CD14-positive monocyte (primary cell): Measurements from ENCODE around the gene MORF4L1. TPM values are rescaled to one million over a fixed set of nuclear protein-coding genes. Genes with fewer than 3 reads are reported as not detected.
A peak's percentile ranks its signal among the peaks of the same experiment; 100 is the strongest.

Experiments
- DNase-seq, 3 donors: peaks; one replicate each; pipeline ENCODE4 v3.0.0-alpha.2; 2011 to 2022
- H2AFZ ChIP-seq: 2 replicates; pipeline ENCODE4 v1.6.0; 2012; ENCODE audit warnings: mild to moderate bottlenecking, low read depth, low read length, inconsistent platforms; ENCODE audit not compliant: insufficient read depth, poor library complexity, severe bottlenecking
- H3K27ac ChIP-seq, 2 donors: 1 replicate in 1 of 2; 2 replicates in 1 of 2; pipeline ENCODE4 v1.5.1; 2012 to 2013; ENCODE audit warnings: low read length in 2 of 2, control low read depth in 1 of 2, inconsistent platforms in 1 of 2, low read depth in 1 of 2, mild to moderate bottlenecking in 1 of 2
- H3K27me3 ChIP-seq, 2 donors: one replicate each; pipeline versions ENCODE4 v1.6.0 to v1.6.1; 2011 to 2013; ENCODE audit warnings: low read length in 2 of 2; ENCODE audit not compliant: control insufficient read depth in 2 of 2, insufficient read depth in 2 of 2
- H3K36me3 ChIP-seq, 2 donors: replicated peaks in 1 of 2; 1 replicate in 1 of 2; 2 replicates in 1 of 2; pipeline versions ENCODE4 v1.5.1 to v1.6.1; 2012 to 2013; ENCODE audit warnings: low read length in 2 of 2, control low read depth in 1 of 2, inconsistent platforms in 1 of 2, mild to moderate bottlenecking in 1 of 2; ENCODE audit not compliant: insufficient read depth in 2 of 2, control insufficient read depth in 1 of 2
- H3K4me1 ChIP-seq, 2 donors: 1 replicate in 1 of 2; 2 replicates in 1 of 2; pipeline versions ENCODE4 v1.5.1 to v1.6.1; 2012 to 2013; ENCODE audit warnings: low read length in 2 of 2, control low read depth in 1 of 2, inconsistent platforms in 1 of 2, mild to moderate bottlenecking in 1 of 2, moderate library complexity in 1 of 2; ENCODE audit not compliant: insufficient read depth in 2 of 2, control insufficient read depth in 1 of 2
- H3K4me2 ChIP-seq: replicated peaks from 2 replicates; pipeline ENCODE3; 2012; ENCODE audit warnings: low read length, moderate library complexity, mild to moderate bottlenecking; ENCODE audit not compliant: poor library complexity, severe bottlenecking; ENCODE audit errors: extremely low read depth
- H3K4me3 ChIP-seq, 3 experiments: fragments of 200-600 bp in 1 of 3; sonication (generic) in 1 of 3; replicated peaks in 1 of 3; 1 replicate in 2 of 3; 2 replicates in 1 of 3; pipeline ENCODE4 v1.5.1; 2011 to 2013; ENCODE audit warnings: low read length in 3 of 3, mild to moderate bottlenecking in 3 of 3, control low read depth in 2 of 3, low read depth in 2 of 3, inconsistent platforms in 1 of 3, moderate library complexity in 1 of 3
- H3K79me2 ChIP-seq: 2 replicates; pipeline ENCODE4 v1.6.0; 2012; ENCODE audit warnings: mild to moderate bottlenecking, control low read depth, inconsistent platforms, low read length, moderate library complexity; ENCODE audit not compliant: insufficient read depth
- H3K9ac ChIP-seq: 2 replicates; pipeline ENCODE4 v1.6.0; 2017; ENCODE audit warnings: low read length, mild to moderate bottlenecking; ENCODE audit not compliant: insufficient read depth, poor library complexity, severe bottlenecking
- H3K9me3 ChIP-seq, 2 donors: replicated peaks in 1 of 2; 1 replicate in 1 of 2; 2 replicates in 1 of 2; pipeline versions ENCODE4 v1.5.1 to v1.6.1; 2012 to 2013; ENCODE audit warnings: low read length in 2 of 2, control low read depth in 1 of 2; ENCODE audit not compliant: control insufficient read depth in 1 of 2, insufficient read depth in 1 of 2
- H4K20me1 ChIP-seq: 2 replicates; pipeline ENCODE4 v1.6.0; 2012; ENCODE audit warnings: mild to moderate bottlenecking, low read length, control low read depth, moderate library complexity; ENCODE audit not compliant: insufficient read depth
- H3K27ac Mint-ChIP-seq, 7 donors: one replicate each; pipeline ENCODE4 v1.8.0; 2020; ENCODE audit warnings: mild to moderate bottlenecking in 7 of 7, mixed read lengths in 7 of 7, moderate library complexity in 6 of 7, inconsistent platforms in 2 of 7
- H3K27me3 Mint-ChIP-seq, 3 donors: one replicate each; pipeline ENCODE4 v1.8.0; 2021 to 2022; ENCODE audit warnings: low read depth in 3 of 3, mild to moderate bottlenecking in 3 of 3, mixed read lengths in 3 of 3, moderate library complexity in 3 of 3, inconsistent platforms in 1 of 3
- H3K36me3 Mint-ChIP-seq, 2 donors: one replicate each; pipeline ENCODE4 v1.8.0; 2020; ENCODE audit warnings: mixed read lengths in 2 of 2, inconsistent platforms in 1 of 2, mild to moderate bottlenecking in 1 of 2
- H3K4me1 Mint-ChIP-seq: one replicate; pipeline ENCODE4 v1.8.0; 2020; ENCODE audit warnings: mild to moderate bottlenecking, mixed read lengths
- H3K4me3 Mint-ChIP-seq, 2 donors: one replicate each; pipeline ENCODE4 v1.8.0; 2020; ENCODE audit warnings: mild to moderate bottlenecking in 2 of 2, mixed read lengths in 2 of 2, moderate library complexity in 1 of 2
- H3K9me3 Mint-ChIP-seq, 7 donors: one replicate each; pipeline ENCODE4 v1.8.0; 2020 to 2022; ENCODE audit warnings: mixed read lengths in 7 of 7, mild to moderate bottlenecking in 6 of 7, moderate library complexity in 6 of 7, inconsistent platforms in 2 of 7
- CTCF ChIP-seq: fragments of 200-600 bp; IDR thresholded peaks from one replicate; pipeline ENCODE4 v1.8.0; 2022; ENCODE audit warnings: antibody characterized with exemption, mild to moderate bottlenecking
- WGBS: methylation state at CpG from one replicate; pipeline ENCODE4 v1.1.5; 2013; ENCODE audit warnings: missing lambda C conversion rate; ENCODE audit not compliant: insufficient coverage; 5-methylcytosine and 5-hydroxymethylcytosine counted together
- intact Hi-C, 2 donors: fragments of 100-400 bp; cut with micrococcal nuclease; formaldehyde crosslinking; loops; one replicate each; pipeline versions ENCODE4 v1.15.0 to v1.15.1; 2023
- polyA plus RNA-seq, 3 donors: library from polyadenylated mRNA; depleted of rRNA in 1 of 3; unstranded in 2 of 3; stranded (reverse) in 1 of 3; fragments of 300-500 nt in 2 of 3; fragments of >200 nt in 1 of 3; fragmentation: Illumina TruSeq in 2 of 3; gene quantifications; 1 replicate in 2 of 3; 2 replicates in 1 of 3; pipeline ENCODE4 v1.2.3, GENCODE V29; 2012 to 2021

Gene MORF4L1
- polyA plus RNA-seq, 3 donors: 191 to 242 (median 224) TPM

DNA sequence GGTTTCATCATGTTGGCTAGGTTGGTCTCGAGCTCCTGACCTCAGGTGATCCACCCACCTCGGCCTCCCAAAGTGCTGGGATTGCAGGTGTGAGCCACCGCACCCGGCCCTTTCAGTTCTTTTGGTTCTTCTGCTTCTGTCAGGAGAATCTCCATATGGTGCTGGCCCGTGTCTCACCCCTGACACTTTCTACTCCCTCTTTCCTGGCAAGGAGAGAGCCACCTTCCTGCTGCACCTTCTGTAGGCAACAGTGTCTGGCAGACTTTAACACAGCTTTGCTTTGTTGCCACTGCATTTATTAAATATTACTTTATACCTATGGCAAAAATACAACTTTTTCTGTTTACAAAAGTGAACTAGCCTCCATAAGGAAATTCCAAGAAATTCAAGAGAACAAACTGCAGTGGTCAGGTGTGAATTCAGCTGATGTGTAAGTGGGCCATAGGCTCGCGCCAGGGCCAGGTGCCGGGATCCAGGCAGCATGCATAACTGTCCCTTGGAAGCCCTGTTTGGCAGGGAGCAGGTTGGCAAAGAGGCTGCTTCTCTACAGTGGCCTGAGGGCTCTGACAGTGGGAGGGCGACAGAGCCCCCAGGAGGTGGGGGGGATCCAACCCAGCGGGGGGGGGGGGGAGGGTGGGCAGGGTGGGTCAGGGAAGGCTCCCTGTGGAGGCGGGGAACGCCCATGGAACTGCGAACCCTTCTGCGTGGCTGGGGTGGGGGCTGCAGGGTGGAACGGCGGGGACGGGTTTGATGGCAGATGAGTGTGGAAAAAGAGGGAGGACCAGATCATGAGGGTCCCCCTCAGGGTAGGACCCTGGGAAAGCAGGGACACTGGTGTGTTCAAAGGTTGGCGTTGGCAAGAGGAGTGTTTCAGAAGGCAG lies 51.0 kb downstream of the MORF4L1 start:
- no peak for DNase-seq
- peaks cover 41 to 49% of the 10 kb centered on the region in 2 donors for H3K4me1 ChIP-seq
- 97% methylated on average over 14 of the region's 18 CpGs for WGBS
- TF ChIP-seq CTCF: no peak
- peak overlapping the region; percentile 43 to 70 for H3K27ac ChIP-seq
- no peaks in the 10 kb centered on the region for H3K27me3 ChIP-seq
- intact Hi-C loops: no loop called here
- peaks cover 0 to 2% (median 0%) of the 10 kb centered on the region in 3 donors for H3K27me3 Mint-ChIP-seq
- peak overlapping the region; percentile 54 to 90 (median 81) for H3K27ac Mint-ChIP-seq
- H3K9me3 ChIP-seq: no peaks in the 10 kb centered on the region
- H3K4me3 Mint-ChIP-seq: no peak overlapping the region
- no peak overlapping the region for H3K4me2 ChIP-seq
- peaks cover 0 to 4% (median 0%) of the 10 kb centered on the region in 7 donors for H3K9me3 Mint-ChIP-seq
- H3K4me1 Mint-ChIP-seq: peaks cover 42% of the 10 kb centered on the region
- peaks cover 82 to 93% of the 10 kb centered on the region in 2 donors for H3K36me3 Mint-ChIP-seq
- H3K79me2 ChIP-seq: peaks cover 43% of the 10 kb centered on the region
- H3K9ac ChIP-seq: no peak overlapping the region
- no peak overlapping the region for H2AFZ ChIP-seq
- H3K4me3 ChIP-seq: no peak overlapping the region
- peaks cover 75 to 95% of the 10 kb centered on the region in 2 donors for H3K36me3 ChIP-seq
- H4K20me1 ChIP-seq: peaks cover 77% of the 10 kb centered on the region

DNA sequence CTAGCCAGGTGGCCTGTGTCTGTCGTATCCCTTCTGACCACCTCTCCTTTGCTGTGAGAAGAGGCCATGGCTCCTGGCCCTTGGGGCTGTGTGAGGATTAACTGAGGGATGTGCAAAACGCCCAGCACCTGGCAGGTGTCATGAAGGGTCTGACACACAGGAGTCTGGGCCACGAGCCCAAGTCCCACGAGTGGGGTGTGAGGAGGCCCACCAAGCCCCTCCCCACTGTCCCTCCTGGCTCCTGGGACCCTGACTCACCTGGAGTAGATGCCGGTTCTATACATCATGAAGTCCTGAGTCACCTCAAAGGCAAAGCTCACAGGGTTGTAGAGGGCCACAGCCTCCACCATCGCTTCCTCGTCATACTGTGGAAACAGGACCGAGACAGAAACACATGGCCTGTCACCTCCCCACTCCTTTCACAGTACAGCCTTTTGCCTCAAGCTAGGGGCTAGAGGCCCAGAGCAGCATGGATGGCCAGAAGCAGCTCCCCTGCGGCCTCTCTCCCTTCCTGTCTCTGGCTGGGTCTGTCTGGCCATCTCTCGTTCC lies 52.5 kb downstream of the MORF4L1 start:
- peak overlapping the region; percentile 18 to 78 (median 63) for H3K27ac Mint-ChIP-seq
- H3K36me3 Mint-ChIP-seq: peaks cover 83 to 94% of the 10 kb centered on the region in 2 donors
- no peak overlapping the region for H2AFZ ChIP-seq
- H4K20me1 ChIP-seq: peaks cover 88% of the 10 kb centered on the region
- 92% methylated on average over 8 of the region's 10 CpGs for WGBS
- H3K9me3 ChIP-seq: no peaks in the 10 kb centered on the region
- H3K4me1 ChIP-seq: peaks cover 51 to 54% of the 10 kb centered on the region in 2 donors
- H3K79me2 ChIP-seq: peaks cover 48% of the 10 kb centered on the region
- no peak overlapping the region for H3K4me3 ChIP-seq
- intact Hi-C loops: no loop called here
- H3K9me3 Mint-ChIP-seq: peaks cover 0 to 4% (median 0%) of the 10 kb centered on the region in 7 donors
- no peaks in the 10 kb centered on the region for H3K27me3 ChIP-seq
- peak overlapping the region in 1 of 2 donors; percentile 80 for H3K27ac ChIP-seq
- no peak overlapping the region for H3K4me2 ChIP-seq
- DNase-seq: no peak
- H3K4me1 Mint-ChIP-seq: peaks cover 49% of the 10 kb centered on the region
- H3K36me3 ChIP-seq: peaks cover 84 to 95% of the 10 kb centered on the region in 2 donors
- H3K27me3 Mint-ChIP-seq: peaks cover 0 to 2% (median 0%) of the 10 kb centered on the region in 3 donors
- no peak overlapping the region for H3K9ac ChIP-seq
- no peak overlapping the region for H3K4me3 Mint-ChIP-seq
- TF ChIP-seq CTCF: no peak
